GM23338 (cell line): ENCODE data around the gene FGF23. TPM values are rescaled to one million over a fixed set of nuclear protein-coding genes. Genes with fewer than 3 reads are reported as not detected.

Source experiments
- ATAC-seq: fragments of 200-7000 bp; cut with Tn5 transposase; 3 replicates; pipeline ENCODE4 v1.9.1; 2020
- DNase-seq: peaks from one replicate; pipeline ENCODE4 v3.0.0-alpha.2; 2015; ENCODE audit warnings: low spot score
- H2AFZ ChIP-seq: fragments of 200-600 bp; sonication (generic); 2 replicates; pipeline ENCODE4 v1.8.0; 2016; ENCODE audit warnings: antibody characterized with exemption, mild to moderate bottlenecking, moderate library complexity
- H3F3A ChIP-seq: fragments of 200-600 bp; sonication (generic); replicated peaks from 2 replicates; pipeline ENCODE4 v1.8.0; 2017; ENCODE audit warnings: antibody characterized with exemption, mixed run types, low read depth
- H3K27ac ChIP-seq: fragments of 200-600 bp; sonication (generic); 2 replicates; pipeline ENCODE4 v1.6.1; 2016; ENCODE audit warnings: low read depth
- H3K27me3 ChIP-seq: fragments of 200-600 bp; sonication (generic); 2 replicates; pipeline ENCODE4 v1.8.0; 2016; ENCODE audit warnings: mild to moderate bottlenecking, mixed run types, moderate library complexity; ENCODE audit not compliant: insufficient read depth
- H3K36me3 ChIP-seq: fragments of 200-600 bp; sonication (generic); 2 replicates; pipeline ENCODE4 v1.8.0; 2016; ENCODE audit warnings: mild to moderate bottlenecking; ENCODE audit not compliant: insufficient read depth
- H3K4me1 ChIP-seq: fragments of 200-600 bp; sonication (generic); 2 replicates; pipeline ENCODE4 v1.8.0; 2016; ENCODE audit warnings: mild to moderate bottlenecking, moderate library complexity; ENCODE audit not compliant: insufficient read depth
- H3K4me2 ChIP-seq: fragments of 200-600 bp; sonication (generic); 2 replicates; pipeline ENCODE4 v1.7.1; 2017; ENCODE audit warnings: mixed run types
- H3K4me3 ChIP-seq: fragments of 200-600 bp; sonication (generic); 2 replicates; pipeline ENCODE4 v1.6.1; 2016; ENCODE audit warnings: mixed run types
- H3K79me2 ChIP-seq: fragments of 200-600 bp; sonication (generic); replicated peaks from 2 replicates; pipeline ENCODE4 v1.8.0; 2017; ENCODE audit warnings: mild to moderate bottlenecking; ENCODE audit not compliant: insufficient read depth
- H3K9me2 ChIP-seq: fragments of 200-600 bp; sonication (generic); 2 replicates; pipeline ENCODE4 v1.8.0; 2017; ENCODE audit not compliant: insufficient read depth
- H4K20me1 ChIP-seq: fragments of 200-600 bp; sonication (generic); replicated peaks from 2 replicates; pipeline ENCODE4 v1.8.0; 2017; ENCODE audit warnings: mild to moderate bottlenecking; ENCODE audit not compliant: insufficient read depth
- H3K27ac Mint-ChIP-seq: 2 replicates; pipeline ENCODE4 v1.8.0; 2020; ENCODE audit warnings: inconsistent platforms, mild to moderate bottlenecking, moderate library complexity, mixed read lengths
- H3K27me3 Mint-ChIP-seq: 3 replicates; pipeline ENCODE4 v1.8.0; 2022; ENCODE audit warnings: low read depth, mild to moderate bottlenecking, moderate library complexity, mixed read lengths, inconsistent platforms; ENCODE audit not compliant: insufficient read depth, poor library complexity
- H3K36me3 Mint-ChIP-seq: 3 replicates; pipeline ENCODE4 v1.8.0; 2021; ENCODE audit warnings: low read depth, mild to moderate bottlenecking, inconsistent platforms, moderate library complexity, mixed read lengths
- H3K4me1 Mint-ChIP-seq: 3 replicates; pipeline ENCODE4 v1.8.0; 2020; ENCODE audit warnings: mild to moderate bottlenecking, inconsistent platforms, mixed read lengths
- H3K4me3 Mint-ChIP-seq: 3 replicates; pipeline ENCODE4 v1.8.0; 2021; ENCODE audit warnings: moderate library complexity, mild to moderate bottlenecking, inconsistent platforms, mixed read lengths
- H3K9me3 Mint-ChIP-seq: 3 replicates; pipeline ENCODE4 v1.8.0; 2020; ENCODE audit warnings: moderate library complexity, mild to moderate bottlenecking, inconsistent platforms, mixed read lengths
- CREB1 ChIP-seq: fragments of 250-450 bp; sonication (Bioruptor Pico); IDR thresholded peaks from 2 replicates; pipeline ENCODE4 v1.5.0; 2020; ENCODE audit warnings: low read depth, mild to moderate bottlenecking, moderate library complexity
- ETS1 ChIP-seq: IDR thresholded peaks from 2 replicates; pipeline ENCODE4 v1.6.1; 2016; ENCODE audit warnings: antibody characterized with exemption
- EZH2 ChIP-seq: fragments of 200-600 bp; sonication (generic); IDR thresholded peaks from one replicate; pipeline ENCODE4 v1.8.0; 2017; ENCODE audit warnings: antibody characterized with exemption, mild to moderate bottlenecking, low read depth; ENCODE audit not compliant: unreplicated experiment
- JUNB ChIP-seq: IDR thresholded peaks from one replicate; pipeline ENCODE4 v1.6.1; 2016; ENCODE audit warnings: antibody characterized with exemption; ENCODE audit not compliant: unreplicated experiment
- NANOG ChIP-seq: IDR thresholded peaks from 2 replicates; pipeline ENCODE4 v1.6.1; 2016; ENCODE audit warnings: antibody characterized with exemption, borderline replicate concordance
- POLR2AphosphoS5 ChIP-seq: IDR thresholded peaks from 2 replicates; pipeline ENCODE4 v1.6.1; 2016; ENCODE audit warnings: antibody characterized with exemption, low read depth
- STAT1 ChIP-seq: IDR thresholded peaks from one replicate; pipeline ENCODE4 v1.6.1; 2016; ENCODE audit warnings: antibody characterized with exemption; ENCODE audit not compliant: unreplicated experiment
- ZNF114 ChIP-seq: fragments of 250-450 bp; sonication (Bioruptor Pico); IDR thresholded peaks from 2 replicates; pipeline ENCODE4 v1.5.0; 2020; ENCODE audit warnings: mild to moderate bottlenecking, moderate library complexity
- polyA plus RNA-seq: library from polyadenylated mRNA; unstranded; fragments of >200 nt; fragmentation: Nextera tagmentation; extraction: Ambion mirVana; gene quantifications from 2 replicates; pipeline ENCODE4 v1.2.1, GENCODE V29; 2016
- total RNA-seq: library from RNA; depleted of rRNA; stranded (reverse); fragments of >200 nt; shearing (Covaris generic); gene quantifications from 2 replicates; pipeline ENCODE4 v1.2.3, GENCODE V29; 2014
- TF ChIP-seq, protein P1 (sequence below): IDR thresholded peaks from one replicate; pipeline ENCODE4 v1.6.1; 2018; ENCODE audit warnings: antibody characterized with exemption; ENCODE audit not compliant: unreplicated experiment
- TF ChIP-seq, protein P2 (sequence below), 2 experiments: fragments of 200-600 bp in 1 of 2; sonication (generic) in 1 of 2; conservative IDR thresholded peaks; 2 replicates each; pipeline versions ENCODE4 v1.5.1 to v1.6.1; 2016 to 2017; ENCODE audit warnings: antibody characterized with exemption in 2 of 2, low read depth in 2 of 2, mild to moderate bottlenecking in 2 of 2, moderate library complexity in 1 of 2

Gene FGF23
- total and polyA plus RNA-seq, 2 experiments from 2014 or later = 0.44 to 0.56 TPM

DNA sequence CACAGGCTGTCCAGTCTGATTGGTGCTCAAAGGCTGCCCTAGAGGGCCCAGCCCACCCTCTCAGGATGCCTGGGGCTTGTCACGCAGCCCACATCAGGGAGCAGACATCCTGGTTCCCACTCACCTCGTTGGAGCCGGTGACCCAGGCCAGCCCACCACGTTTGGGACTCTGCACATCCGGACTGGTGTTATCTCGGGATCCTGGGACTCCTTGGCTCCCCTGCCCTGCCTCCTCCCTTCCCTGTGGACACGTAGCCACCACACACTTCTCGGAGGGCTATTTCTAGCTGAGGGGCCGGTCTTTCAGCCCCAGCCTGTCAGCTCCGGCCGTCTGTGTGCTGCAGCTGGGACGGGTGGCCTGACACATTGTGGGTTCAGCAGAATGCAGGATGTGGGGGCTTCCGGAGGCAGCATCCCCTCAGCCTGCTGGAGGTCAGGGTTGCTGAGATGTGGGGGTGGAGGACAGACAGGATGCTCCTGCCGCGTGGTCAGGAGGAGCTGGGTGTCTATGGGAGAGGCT is 12.8 kb upstream of the FGF23 start:
- H3K27ac Mint-ChIP-seq = no peak overlapping the region
- H3K27me3 ChIP-seq = no peaks in the 10 kb centered on the region
- no peaks in the 10 kb centered on the region for H4K20me1 ChIP-seq
- ATAC-seq (no peak), DNase-seq (no peak)
- H3K4me2 ChIP-seq = no peak overlapping the region
- peaks cover 12% of the 10 kb centered on the region; the same call in 1 of the 2 replicates for H3K9me2 ChIP-seq
- no peaks in the 10 kb centered on the region for H3K36me3 ChIP-seq
- H3K4me3 Mint-ChIP-seq = no peak overlapping the region
- no peak overlapping the region for H3K27ac ChIP-seq
- no peaks in the 10 kb centered on the region; the same call in 2 of the 3 replicates for H3K4me1 Mint-ChIP-seq
- peaks cover 5% of the 10 kb centered on the region for H3K27me3 Mint-ChIP-seq
- no peak overlapping the region for H3K4me3 ChIP-seq
- no peak for TF ChIP-seq JUNB
- no peak for TF ChIP-seq NANOG
- H3K36me3 Mint-ChIP-seq = no peaks in the 10 kb centered on the region
- H3K9me3 Mint-ChIP-seq = no peaks in the 10 kb centered on the region; the same call in 2 of the 3 replicates
- H3F3A ChIP-seq = no peaks in the 10 kb centered on the region
- H2AFZ ChIP-seq = no peak overlapping the region
- no peaks in the 10 kb centered on the region for H3K4me1 ChIP-seq
- no peaks in the 10 kb centered on the region for H3K79me2 ChIP-seq

DNA sequence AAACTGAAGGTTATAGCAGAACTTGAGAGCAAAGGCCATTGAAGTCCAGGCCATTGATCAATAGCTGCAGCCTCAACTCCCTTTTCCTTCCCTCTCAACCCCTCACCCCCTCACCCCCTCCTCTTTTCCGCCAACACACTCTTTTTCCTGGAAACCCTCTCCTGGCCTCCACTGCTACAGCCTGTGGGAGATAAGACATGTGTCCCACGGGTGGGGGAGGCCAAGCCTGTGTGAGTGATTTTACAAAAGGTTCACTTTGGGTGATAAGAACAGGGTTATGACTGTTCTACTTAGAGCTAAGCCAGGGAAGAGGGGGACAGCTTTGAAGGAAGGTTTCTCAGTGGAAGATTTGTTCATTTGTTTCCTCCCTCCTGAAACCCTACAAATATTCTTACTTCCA is 9.2 kb upstream of the FGF23 start:
- H3K4me1 Mint-ChIP-seq = no peaks in the 10 kb centered on the region
- H3K4me1 ChIP-seq = no peaks in the 10 kb centered on the region
- no peak overlapping the region for H3K27ac ChIP-seq
- TF ChIP-seq STAT1 (no peak), ETS1 (no peak), NANOG (no peak), EZH2 (no peak), POLR2AphosphoS5 (no peak), CREB1 (CRISPR knock-in tag) (no peak), ZNF114 (CRISPR knock-in tag) (no peak)
- TF ChIP-seq, protein P1, sequence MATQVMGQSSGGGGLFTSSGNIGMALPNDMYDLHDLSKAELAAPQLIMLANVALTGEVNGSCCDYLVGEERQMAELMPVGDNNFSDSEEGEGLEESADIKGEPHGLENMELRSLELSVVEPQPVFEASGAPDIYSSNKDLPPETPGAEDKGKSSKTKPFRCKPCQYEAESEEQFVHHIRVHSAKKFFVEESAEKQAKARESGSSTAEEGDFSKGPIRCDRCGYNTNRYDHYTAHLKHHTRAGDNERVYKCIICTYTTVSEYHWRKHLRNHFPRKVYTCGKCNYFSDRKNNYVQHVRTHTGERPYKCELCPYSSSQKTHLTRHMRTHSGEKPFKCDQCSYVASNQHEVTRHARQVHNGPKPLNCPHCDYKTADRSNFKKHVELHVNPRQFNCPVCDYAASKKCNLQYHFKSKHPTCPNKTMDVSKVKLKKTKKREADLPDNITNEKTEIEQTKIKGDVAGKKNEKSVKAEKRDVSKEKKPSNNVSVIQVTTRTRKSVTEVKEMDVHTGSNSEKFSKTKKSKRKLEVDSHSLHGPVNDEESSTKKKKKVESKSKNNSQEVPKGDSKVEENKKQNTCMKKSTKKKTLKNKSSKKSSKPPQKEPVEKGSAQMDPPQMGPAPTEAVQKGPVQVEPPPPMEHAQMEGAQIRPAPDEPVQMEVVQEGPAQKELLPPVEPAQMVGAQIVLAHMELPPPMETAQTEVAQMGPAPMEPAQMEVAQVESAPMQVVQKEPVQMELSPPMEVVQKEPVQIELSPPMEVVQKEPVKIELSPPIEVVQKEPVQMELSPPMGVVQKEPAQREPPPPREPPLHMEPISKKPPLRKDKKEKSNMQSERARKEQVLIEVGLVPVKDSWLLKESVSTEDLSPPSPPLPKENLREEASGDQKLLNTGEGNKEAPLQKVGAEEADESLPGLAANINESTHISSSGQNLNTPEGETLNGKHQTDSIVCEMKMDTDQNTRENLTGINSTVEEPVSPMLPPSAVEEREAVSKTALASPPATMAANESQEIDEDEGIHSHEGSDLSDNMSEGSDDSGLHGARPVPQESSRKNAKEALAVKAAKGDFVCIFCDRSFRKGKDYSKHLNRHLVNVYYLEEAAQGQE = no peak
- TF ChIP-seq, protein P2, sequence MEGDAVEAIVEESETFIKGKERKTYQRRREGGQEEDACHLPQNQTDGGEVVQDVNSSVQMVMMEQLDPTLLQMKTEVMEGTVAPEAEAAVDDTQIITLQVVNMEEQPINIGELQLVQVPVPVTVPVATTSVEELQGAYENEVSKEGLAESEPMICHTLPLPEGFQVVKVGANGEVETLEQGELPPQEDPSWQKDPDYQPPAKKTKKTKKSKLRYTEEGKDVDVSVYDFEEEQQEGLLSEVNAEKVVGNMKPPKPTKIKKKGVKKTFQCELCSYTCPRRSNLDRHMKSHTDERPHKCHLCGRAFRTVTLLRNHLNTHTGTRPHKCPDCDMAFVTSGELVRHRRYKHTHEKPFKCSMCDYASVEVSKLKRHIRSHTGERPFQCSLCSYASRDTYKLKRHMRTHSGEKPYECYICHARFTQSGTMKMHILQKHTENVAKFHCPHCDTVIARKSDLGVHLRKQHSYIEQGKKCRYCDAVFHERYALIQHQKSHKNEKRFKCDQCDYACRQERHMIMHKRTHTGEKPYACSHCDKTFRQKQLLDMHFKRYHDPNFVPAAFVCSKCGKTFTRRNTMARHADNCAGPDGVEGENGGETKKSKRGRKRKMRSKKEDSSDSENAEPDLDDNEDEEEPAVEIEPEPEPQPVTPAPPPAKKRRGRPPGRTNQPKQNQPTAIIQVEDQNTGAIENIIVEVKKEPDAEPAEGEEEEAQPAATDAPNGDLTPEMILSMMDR (conservative IDR thresholded peaks at IDR 0.05; ENCODE audit: low read depth in 2 of 2) = no peak

More for the DNA sequence above, 9.2 kb upstream of the FGF23 start:
- Histone ChIP-seq H4K20me1 (no peaks in the 10 kb centered on the region), H3F3A (no peaks in the 10 kb centered on the region), H3K9me2 (0 out of 2 replicates have a peak, but pooled peaks cover 3% of the 10 kb centered on the region), H3K4me3 (no peak overlapping the region), H2AFZ (no peak overlapping the region), H3K79me2 (no peaks in the 10 kb centered on the region), H3K36me3 (no peaks in the 10 kb centered on the region), H3K4me2 (no peak overlapping the region), H3K27me3 (no peaks in the 10 kb centered on the region)
- H3K9me3 Mint-ChIP-seq = no peaks in the 10 kb centered on the region
- H3K4me3 Mint-ChIP-seq = no peak overlapping the region
- ATAC-seq = no peak
- no peak for DNase-seq
- H3K27ac Mint-ChIP-seq = no peak overlapping the region
- H3K36me3 Mint-ChIP-seq = no peaks in the 10 kb centered on the region
- peaks cover 5% of the 10 kb centered on the region for H3K27me3 Mint-ChIP-seq
